HFFc6 (cell line): ENCODE results near the gene PLA2G2D. TPM values are rescaled to one million over a fixed set of nuclear protein-coding genes. Genes with fewer than 3 reads are reported as not detected.

Experiments
- DNase-seq: peaks from one replicate; pipeline ENCODE4 v3.0.0-alpha.2; 2018
- H3K27ac Mint-ChIP-seq: 2 replicates; pipeline ENCODE4 v1.8.0; 2020; ENCODE audit warnings: mild to moderate bottlenecking, mixed read lengths
- H3K27me3 Mint-ChIP-seq: 2 replicates; pipeline ENCODE4 v1.8.0; 2021; ENCODE audit warnings: mild to moderate bottlenecking, moderate library complexity, mixed read lengths; ENCODE audit not compliant: insufficient read depth
- H3K36me3 Mint-ChIP-seq: 2 replicates; pipeline ENCODE4 v1.8.0; 2021; ENCODE audit warnings: low read depth, mixed read lengths
- H3K4me1 Mint-ChIP-seq: 2 replicates; pipeline ENCODE4 v1.8.0; 2020; ENCODE audit warnings: low read depth, mixed read lengths
- H3K4me3 Mint-ChIP-seq: 2 replicates; pipeline ENCODE4 v1.8.0; 2020; ENCODE audit warnings: mild to moderate bottlenecking, moderate library complexity, mixed read lengths
- H3K9me3 Mint-ChIP-seq: 2 replicates; pipeline ENCODE4 v1.8.0; 2020; ENCODE audit warnings: mild to moderate bottlenecking, mixed read lengths
- total RNA-seq, 6 experiments: library from RNA; stranded (reverse); fragmentation: NEBNext Ultra II Directional; extraction: Animal tissue kit (Norgen Biotek cat#: 25700); gene quantifications; 2 replicates in 1 of 6; 3 replicates in 5 of 6; pipeline ENCODE4 v1.2.3, GENCODE V29; 2021
- TF ChIP-seq, protein P1 (sequence below): fragments of 200-600 bp; sonication (generic); IDR thresholded peaks from 2 replicates; pipeline ENCODE4 v1.5.0; 2021; ENCODE audit warnings: antibody characterized with exemption, mild to moderate bottlenecking

PLA2G2D gene
- total RNA-seq, 6 experiments from 2014 or later: not detected

DNA sequence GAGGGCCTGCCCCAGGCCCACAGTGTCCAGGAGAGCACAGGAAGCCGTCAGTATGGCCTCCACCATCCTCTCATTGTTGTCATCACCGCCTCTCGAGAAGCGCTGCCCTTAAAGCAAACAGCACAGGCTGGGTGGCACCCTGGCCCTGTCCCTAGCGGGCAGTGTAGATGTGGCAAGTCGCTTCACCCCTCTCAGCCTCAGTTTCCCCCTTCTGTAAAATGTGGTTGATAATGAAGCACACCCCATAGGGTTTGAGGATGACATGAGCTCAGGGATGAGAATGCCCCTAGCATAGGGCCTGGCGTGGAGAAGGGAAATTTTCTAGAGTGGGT, 33.2 kb upstream of the PLA2G2D start:
- Mint-ChIP-seq H3K4me3 (peak overlapping the region; percentile 52; the same call in 1 of the 2 replicates), H3K4me1 (no peaks in the 10 kb centered on the region), H3K27me3 (peaks cover 16% of the 10 kb centered on the region), H3K27ac (no peak overlapping the region), H3K9me3 (no peaks in the 10 kb centered on the region), H3K36me3 (no peaks in the 10 kb centered on the region)
- TF ChIP-seq, protein P1, sequence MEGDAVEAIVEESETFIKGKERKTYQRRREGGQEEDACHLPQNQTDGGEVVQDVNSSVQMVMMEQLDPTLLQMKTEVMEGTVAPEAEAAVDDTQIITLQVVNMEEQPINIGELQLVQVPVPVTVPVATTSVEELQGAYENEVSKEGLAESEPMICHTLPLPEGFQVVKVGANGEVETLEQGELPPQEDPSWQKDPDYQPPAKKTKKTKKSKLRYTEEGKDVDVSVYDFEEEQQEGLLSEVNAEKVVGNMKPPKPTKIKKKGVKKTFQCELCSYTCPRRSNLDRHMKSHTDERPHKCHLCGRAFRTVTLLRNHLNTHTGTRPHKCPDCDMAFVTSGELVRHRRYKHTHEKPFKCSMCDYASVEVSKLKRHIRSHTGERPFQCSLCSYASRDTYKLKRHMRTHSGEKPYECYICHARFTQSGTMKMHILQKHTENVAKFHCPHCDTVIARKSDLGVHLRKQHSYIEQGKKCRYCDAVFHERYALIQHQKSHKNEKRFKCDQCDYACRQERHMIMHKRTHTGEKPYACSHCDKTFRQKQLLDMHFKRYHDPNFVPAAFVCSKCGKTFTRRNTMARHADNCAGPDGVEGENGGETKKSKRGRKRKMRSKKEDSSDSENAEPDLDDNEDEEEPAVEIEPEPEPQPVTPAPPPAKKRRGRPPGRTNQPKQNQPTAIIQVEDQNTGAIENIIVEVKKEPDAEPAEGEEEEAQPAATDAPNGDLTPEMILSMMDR: peak; percentile 56
- DNase-seq: no peak

DNA sequence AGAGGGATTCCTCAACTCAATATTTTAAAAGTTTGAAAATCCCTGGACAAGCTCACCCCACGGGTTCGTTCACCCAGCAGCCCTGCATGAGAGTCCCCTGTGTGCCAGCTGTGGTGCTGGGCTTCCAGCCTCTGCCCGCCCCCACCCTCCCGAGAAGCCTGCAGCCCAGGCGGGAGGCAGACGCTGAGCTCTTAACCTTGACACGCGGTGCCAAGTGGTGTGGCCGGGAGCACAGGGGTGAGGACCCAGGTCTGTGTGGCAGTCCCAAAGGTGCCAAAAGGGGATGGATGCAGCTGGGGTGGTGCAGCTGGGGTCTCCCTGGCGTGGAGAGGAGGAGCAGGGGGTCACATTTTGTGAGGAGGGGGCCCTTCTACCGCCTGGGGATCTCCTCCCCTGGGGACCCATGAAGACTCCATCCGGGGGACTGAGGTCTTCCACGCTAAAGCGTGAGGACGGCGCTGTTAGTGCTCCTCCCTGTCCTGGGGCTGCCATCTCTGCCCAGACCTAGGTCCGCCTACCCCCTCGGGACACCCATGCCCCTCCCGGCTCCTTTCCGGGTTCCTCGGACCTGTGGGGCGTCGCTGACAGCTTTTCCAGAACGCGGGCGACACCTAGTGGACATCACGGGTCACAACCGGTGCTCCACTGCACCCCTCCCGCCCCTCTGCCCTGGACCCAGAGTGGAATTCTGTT, 32.7 kb upstream of the PLA2G2D start:
- H3K4me3 Mint-ChIP-seq: peak overlapping the region; percentile 52
- no peaks in the 10 kb centered on the region for H3K4me1 Mint-ChIP-seq
- H3K27ac Mint-ChIP-seq: no peak overlapping the region
- TF ChIP-seq, protein P1: peak; percentile 98
- H3K36me3 Mint-ChIP-seq: no peaks in the 10 kb centered on the region
- H3K9me3 Mint-ChIP-seq: no peaks in the 10 kb centered on the region
- peaks cover 19% of the 10 kb centered on the region for H3K27me3 Mint-ChIP-seq
- peak; percentile 59 for DNase-seq

DNA sequence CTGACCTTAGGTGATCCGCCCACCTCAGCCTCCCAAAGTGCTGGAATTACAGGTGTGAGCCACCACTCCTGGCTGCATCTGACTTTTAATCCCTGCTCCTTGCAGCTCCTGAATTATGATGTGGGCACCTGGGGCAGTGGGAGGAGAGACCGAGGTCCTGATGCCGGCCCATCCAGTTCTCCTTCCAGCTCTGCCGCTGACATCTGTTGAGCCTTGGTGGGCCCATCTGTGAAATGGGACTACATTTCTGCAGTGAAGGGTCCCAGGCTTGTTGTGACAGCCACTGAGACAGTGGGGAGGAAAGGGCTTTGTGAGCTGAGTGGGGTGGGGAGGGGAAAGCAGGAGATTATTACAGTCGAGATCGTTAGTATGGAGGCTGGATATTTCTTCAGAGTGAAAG, 31.6 kb upstream of the PLA2G2D start:
- no peaks in the 10 kb centered on the region for H3K9me3 Mint-ChIP-seq
- H3K4me1 Mint-ChIP-seq: no peaks in the 10 kb centered on the region
- TF ChIP-seq, protein P1: no peak
- peaks cover 20% of the 10 kb centered on the region for H3K27me3 Mint-ChIP-seq
- H3K27ac Mint-ChIP-seq: no peak overlapping the region
- no peak overlapping the region for H3K4me3 Mint-ChIP-seq
- no peaks in the 10 kb centered on the region for H3K36me3 Mint-ChIP-seq
- no peak for DNase-seq

DNA sequence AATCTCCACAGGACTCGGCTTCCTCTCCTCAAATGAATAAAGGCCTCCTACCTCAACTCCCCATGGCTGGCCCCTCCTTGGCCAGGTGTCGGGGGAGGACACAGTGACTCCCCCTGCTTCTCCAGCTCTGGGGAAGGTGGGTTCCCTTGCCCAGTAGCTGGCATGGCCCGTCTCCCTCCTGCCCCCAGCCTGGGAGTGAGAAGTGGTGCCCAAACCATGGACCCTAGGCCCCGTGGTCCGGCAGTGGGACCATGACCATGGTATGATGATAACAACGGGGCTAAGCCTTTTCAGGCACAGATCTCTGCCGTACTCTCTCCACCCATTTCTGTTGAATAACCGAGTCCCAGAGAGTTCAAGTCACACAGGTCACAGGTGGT, 31.0 kb upstream of the PLA2G2D start:
- TF ChIP-seq, protein P1: no peak

DNA sequence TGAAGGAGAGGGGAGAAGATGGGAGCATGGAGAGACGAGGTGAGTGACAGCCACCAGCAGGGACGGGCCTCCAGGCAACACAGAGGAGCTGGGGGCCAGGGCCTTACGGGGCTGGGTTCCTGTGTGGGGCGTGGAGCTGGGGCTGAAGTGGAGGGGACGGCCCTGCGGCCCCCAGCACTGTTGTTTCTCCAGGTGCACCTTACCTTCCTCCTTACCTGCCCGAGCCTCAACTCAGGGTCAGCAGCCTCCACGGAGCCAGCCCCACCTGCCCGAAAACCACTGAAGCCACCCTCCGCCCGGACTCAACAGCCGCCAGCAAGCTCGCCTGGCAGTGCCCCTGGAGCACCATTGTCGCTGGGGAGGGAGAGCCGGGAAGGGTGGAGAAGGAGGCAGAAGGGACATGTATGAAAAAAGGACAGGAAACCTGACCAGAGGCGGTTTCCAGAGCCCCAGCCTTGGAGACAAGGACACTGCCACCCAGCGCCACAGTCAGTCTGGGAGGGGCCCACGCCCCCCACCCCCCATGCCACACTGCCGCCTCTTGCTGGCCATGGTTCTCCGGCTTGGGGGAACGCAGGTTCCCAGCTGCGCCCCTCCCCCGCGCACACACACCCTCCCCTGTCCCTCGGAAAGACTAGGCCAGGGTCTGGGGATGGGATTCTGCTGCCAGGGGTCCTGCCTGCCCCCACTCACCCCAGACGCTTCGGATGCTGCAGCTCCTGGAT, 30.4 kb upstream of the PLA2G2D start:
- DNase-seq: no peak
- H3K27me3 Mint-ChIP-seq: peaks cover 22% of the 10 kb centered on the region
- H3K4me3 Mint-ChIP-seq: no peak overlapping the region
- H3K4me1 Mint-ChIP-seq: no peaks in the 10 kb centered on the region
- H3K27ac Mint-ChIP-seq: no peak overlapping the region
- no peaks in the 10 kb centered on the region for H3K36me3 Mint-ChIP-seq
- TF ChIP-seq, protein P1: no peak
- H3K9me3 Mint-ChIP-seq: no peaks in the 10 kb centered on the region

More for the DNA sequence above, 31.0 kb upstream of the PLA2G2D start:
- Mint-ChIP-seq H3K4me3 (no peak overlapping the region), H3K9me3 (no peaks in the 10 kb centered on the region), H3K4me1 (no peaks in the 10 kb centered on the region), H3K27me3 (peaks cover 24% of the 10 kb centered on the region), H3K36me3 (no peaks in the 10 kb centered on the region), H3K27ac (no peak overlapping the region)
- no peak for DNase-seq
